Astrocyte of the cerebellum (primary cell): ENCODE measurements around the gene DCXR.

Experiments used
- DNase-seq: peaks from one replicate; pipeline ENCODE4 v3.0.0-alpha.2; 2011; ENCODE audit warnings: low read depth
- H3K4me3 ChIP-seq: 2 replicates; pipeline ENCODE4 v1.5.1; 2011; ENCODE audit warnings: mild to moderate bottlenecking, low read depth, low read length, moderate library complexity
- in situ Hi-C: cut with HindIII; loops from 2 replicates; pipeline ENCODE4 v1.10.0; 2017; ENCODE audit warnings: low sequenced_read_pairs
- TF ChIP-seq, protein P1 (sequence below): IDR thresholded peaks from 2 replicates; pipeline ENCODE4 v1.5.1; 2012; ENCODE audit warnings: low read length, low read depth, moderate library complexity, mild to moderate bottlenecking; ENCODE audit errors: missing control alignments

The DCXR gene

GRCh38 chr17:82004517-82005455 is 32.7 kb downstream of the DCXR start:
- H3K4me3 ChIP-seq = no peak overlapping the region
- TF ChIP-seq, protein P1, sequence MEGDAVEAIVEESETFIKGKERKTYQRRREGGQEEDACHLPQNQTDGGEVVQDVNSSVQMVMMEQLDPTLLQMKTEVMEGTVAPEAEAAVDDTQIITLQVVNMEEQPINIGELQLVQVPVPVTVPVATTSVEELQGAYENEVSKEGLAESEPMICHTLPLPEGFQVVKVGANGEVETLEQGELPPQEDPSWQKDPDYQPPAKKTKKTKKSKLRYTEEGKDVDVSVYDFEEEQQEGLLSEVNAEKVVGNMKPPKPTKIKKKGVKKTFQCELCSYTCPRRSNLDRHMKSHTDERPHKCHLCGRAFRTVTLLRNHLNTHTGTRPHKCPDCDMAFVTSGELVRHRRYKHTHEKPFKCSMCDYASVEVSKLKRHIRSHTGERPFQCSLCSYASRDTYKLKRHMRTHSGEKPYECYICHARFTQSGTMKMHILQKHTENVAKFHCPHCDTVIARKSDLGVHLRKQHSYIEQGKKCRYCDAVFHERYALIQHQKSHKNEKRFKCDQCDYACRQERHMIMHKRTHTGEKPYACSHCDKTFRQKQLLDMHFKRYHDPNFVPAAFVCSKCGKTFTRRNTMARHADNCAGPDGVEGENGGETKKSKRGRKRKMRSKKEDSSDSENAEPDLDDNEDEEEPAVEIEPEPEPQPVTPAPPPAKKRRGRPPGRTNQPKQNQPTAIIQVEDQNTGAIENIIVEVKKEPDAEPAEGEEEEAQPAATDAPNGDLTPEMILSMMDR = no peak
- DNase-seq = no peak
- in situ Hi-C loops = no loop called here

DNA sequence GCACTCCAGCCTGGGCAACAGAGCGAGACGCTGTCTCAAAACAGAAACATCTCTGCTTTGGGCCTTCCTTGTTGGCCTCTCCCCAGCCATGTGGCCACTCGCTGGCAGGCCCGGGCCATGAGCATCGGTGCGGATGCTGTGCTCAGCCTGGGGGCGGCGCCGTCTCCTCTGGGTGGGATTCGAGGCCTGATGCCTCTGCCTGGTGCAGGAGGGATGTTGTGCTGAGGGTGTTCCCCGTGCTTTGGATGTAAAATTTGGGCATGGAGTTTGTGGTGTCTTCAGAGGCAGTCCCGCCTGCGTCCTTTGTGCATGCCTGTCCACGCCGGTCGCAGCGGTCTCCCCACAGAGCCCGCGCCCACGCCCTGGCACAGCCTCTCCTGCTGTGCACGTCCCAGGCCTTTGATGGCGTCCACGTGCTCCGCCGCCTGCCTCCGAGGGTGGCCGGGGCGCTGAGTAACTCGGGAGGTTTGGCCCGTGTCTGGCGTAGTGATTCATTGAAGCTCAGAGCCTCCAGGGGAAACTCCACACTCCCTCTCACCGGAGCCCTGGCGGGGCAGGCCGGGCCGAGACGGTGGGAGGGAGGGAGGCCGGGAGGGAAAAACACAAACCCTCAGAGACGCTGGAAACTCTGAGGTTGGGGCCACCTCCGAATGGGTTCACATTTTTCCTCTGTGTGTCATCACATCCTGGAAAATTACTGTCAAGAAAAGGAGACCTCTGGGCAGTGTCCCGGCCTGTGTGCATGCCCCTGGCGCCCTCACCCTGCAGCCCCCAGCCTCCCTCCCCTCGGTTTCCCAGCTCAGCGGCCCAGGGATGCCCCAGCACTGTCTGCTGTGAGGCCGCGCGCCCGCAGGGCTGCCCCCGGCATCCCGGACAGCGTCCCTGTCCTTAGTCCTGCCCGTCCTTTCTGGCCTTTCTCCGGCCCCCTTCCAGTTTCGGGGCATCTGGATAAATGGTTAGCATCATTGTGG is 33.8 kb downstream of the DCXR start:
- H3K4me3 ChIP-seq = no peak overlapping the region
- TF ChIP-seq, protein P1 = no peak
- in situ Hi-C loops = no loop called here
- peak; percentile 83 for DNase-seq

DNA sequence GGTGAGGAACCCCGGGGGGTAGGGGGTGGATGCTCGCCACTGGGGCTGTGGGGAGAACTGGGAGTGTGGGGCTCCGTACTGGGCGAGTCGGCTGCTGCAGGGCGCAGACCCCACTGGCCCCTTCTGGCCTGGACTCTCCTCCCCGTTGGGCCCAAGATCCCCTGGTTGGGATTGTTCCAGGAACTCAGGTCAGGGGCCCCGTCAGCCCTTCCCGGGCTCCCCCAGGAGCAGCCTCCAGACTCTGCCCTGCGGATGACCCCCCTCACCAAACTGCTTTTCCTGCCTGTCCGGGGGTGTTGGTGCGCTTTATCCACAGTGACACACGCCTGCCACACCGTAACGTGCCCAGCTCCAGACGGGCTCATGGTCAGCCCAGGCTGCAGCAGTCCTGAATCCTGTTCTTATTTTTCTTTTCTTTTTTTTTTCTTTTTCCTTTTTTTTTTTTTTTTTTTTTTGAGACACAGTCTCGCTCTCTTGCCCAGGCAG is 35.9 kb downstream of the DCXR start:
- H3K4me3 ChIP-seq = no peak overlapping the region
- in situ Hi-C loops = no loop called here
- TF ChIP-seq, protein P1 = no peak
- no peak for DNase-seq

DNA sequence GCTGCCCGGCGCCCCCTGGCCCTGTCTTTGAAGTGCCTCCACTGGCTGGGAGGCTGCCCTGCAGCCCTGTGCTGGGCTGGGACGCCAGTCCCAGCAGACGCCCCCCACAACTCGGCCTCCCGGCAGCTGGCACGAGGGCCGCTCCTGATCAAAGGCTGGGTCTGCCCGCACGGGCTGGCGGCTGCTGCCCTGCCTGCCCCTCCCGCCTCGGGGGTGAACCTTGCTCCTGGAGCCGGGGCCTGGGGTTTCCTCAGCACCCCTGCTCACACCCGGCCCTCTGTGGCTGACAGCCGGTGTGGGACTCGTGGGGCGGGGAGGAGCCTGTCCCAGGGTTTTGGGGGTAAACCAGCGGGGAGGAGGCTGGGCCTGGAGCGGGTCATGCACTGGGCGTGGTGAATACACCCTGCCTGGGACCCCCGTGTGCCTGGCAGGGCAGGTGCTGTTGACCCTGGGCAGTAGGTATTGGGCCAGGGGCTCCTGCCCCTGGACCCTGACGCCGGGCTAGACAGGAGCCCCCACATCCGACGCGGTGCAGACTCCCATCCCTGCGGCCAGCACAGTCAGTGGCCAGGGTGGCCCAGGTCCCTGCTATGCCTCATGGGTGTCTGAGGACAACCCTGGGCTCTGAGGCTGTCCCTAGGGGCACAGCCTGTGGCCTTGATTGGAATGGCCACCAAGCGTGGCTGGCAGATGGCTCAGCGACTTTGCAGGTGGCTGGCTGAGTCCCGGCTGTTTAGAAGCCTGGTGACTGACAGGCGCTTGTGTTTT is 36.5 kb downstream of the DCXR start:
- H3K4me3 ChIP-seq = no peak overlapping the region
- in situ Hi-C loops = no loop called here
- DNase-seq = no peak
- TF ChIP-seq, protein P1 = no peak

DNA sequence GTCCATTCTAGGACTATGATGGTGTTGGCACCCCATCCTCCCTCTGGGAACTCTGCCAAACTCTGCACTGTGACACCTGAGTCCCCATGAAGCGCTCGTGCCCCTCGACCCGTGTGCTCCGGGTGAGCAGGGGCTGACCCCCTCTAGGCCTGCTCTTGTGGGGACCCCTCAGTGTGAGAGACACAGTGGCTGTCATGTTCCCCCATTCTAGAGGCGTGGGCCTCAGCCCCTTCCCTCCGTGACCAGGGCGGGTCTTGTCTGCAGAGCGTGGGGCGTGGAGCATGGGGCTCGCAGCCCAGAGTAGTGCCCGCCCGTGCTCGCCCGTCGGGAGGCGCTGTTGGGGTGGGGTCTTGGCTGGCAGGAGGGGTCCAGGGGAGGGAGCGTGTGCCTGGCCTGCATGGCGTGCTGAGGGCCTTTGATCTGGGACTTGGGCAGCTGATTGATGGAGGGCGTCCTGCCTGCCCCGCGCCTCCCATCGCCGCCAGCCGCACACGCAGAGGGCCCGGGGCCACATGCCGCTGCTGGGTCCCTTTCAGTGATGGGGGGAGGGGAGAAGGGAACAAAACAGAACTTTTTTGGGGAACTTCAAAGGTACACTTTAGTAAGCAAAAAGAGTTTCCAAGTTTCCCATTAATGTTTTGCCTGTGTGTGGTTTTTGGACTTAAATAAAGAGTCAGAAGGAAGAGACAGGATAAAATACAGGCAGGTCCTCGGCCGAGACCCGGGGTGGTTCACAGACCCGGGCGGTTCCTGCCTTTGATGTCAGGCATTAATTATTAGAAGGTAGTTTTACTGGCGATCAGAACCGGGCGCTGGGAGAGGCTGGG is 37.3 kb downstream of the DCXR start:
- TF ChIP-seq, protein P1 = no peak
- H3K4me3 ChIP-seq = no peak overlapping the region
- in situ Hi-C loops = no loop called here
- DNase-seq = no peak
